ENCODE data around the gene REXO4.

Gene REXO4

DNA sequence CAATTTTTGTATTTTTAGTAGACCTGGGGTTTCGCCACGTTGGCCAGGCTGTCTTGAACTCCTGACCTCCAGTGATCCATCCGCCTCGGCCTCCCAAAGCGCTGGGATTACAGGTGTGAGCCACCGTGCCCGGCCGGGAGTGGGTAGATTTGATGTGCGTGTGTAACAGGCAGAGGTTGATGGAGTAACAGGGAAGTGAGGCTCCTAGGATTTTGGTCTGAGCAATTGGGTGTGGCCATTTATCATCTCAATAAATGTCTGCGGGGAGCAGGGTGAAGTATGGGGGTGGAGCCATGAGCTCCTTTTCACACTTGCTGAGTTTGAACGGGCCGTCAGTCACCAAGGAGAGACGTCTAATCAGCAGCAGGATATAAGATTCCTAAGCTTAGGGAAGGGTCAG, 1.2 kb upstream of the REXO4 start:
- Histone ChIP-seq H3K4me1 (ENCODE audit: control insufficient read depth in 1 of 2, insufficient read depth in 2 of 2, low read length in 2 of 2) (peaks cover 0 to 31% of the 10 kb centered on the region in 2 donors), H3K27me3 (ENCODE audit: low read depth, low read length) (no peaks in the 10 kb centered on the region), H3K27ac (ENCODE audit: low read length) (no peak overlapping the region), H3K4me3 (ENCODE audit: low read depth in 1 of 2, low read length in 2 of 2) (peak overlapping the region in 1 of 2 donors; percentile 95), H3K9me3 (ENCODE audit: control insufficient read depth in 1 of 2, low read length in 2 of 2) (no peaks in the 10 kb centered on the region), H3K36me3 (ENCODE audit: control insufficient read depth in 1 of 2, insufficient read depth in 2 of 2, low read length in 2 of 2) (peaks cover 8 to 12% of the 10 kb centered on the region in 2 donors)

- Histone ChIP-seq H3K36me3 (ENCODE audit: control insufficient read depth in 1 of 2, insufficient read depth in 2 of 2, low read length in 2 of 2) (peaks cover 40 to 42% of the 10 kb centered on the region in 2 donors), H3K27ac (ENCODE audit: low read length) (no peak overlapping the region), H3K4me1 (ENCODE audit: control insufficient read depth in 1 of 2, insufficient read depth in 2 of 2, low read length in 2 of 2) (peaks cover 0 to 36% of the 10 kb centered on the region in 2 donors), H3K4me3 (ENCODE audit: low read depth in 1 of 2, low read length in 2 of 2) (no peak overlapping the region), H3K9me3 (ENCODE audit: control insufficient read depth in 1 of 2, low read length in 2 of 2) (no peaks in the 10 kb centered on the region), H3K27me3 (ENCODE audit: low read depth, low read length) (no peaks in the 10 kb centered on the region)
Observed at GRCh38 chr9:133415170-133415569, 2.6 kb downstream of the REXO4 start.

GRCh38 chr9:133408042-133408441, 9.8 kb downstream of the REXO4 start:
- H3K27ac ChIP-seq (ENCODE audit: low read length) = no peak overlapping the region
- no peaks in the 10 kb centered on the region for H3K4me1 ChIP-seq (ENCODE audit: control insufficient read depth in 1 of 2, insufficient read depth in 2 of 2, low read length in 2 of 2)
- H3K9me3 ChIP-seq (ENCODE audit: control insufficient read depth in 1 of 2, low read length in 2 of 2) = no peaks in the 10 kb centered on the region
- no peak overlapping the region for H3K4me3 ChIP-seq (ENCODE audit: low read depth in 1 of 2, low read length in 2 of 2)
- H3K36me3 ChIP-seq (ENCODE audit: control insufficient read depth in 1 of 2, insufficient read depth in 2 of 2, low read length in 2 of 2) = peaks cover 44 to 77% of the 10 kb centered on the region in 2 donors
- no peaks in the 10 kb centered on the region for H3K27me3 ChIP-seq (ENCODE audit: low read depth, low read length)

DNA sequence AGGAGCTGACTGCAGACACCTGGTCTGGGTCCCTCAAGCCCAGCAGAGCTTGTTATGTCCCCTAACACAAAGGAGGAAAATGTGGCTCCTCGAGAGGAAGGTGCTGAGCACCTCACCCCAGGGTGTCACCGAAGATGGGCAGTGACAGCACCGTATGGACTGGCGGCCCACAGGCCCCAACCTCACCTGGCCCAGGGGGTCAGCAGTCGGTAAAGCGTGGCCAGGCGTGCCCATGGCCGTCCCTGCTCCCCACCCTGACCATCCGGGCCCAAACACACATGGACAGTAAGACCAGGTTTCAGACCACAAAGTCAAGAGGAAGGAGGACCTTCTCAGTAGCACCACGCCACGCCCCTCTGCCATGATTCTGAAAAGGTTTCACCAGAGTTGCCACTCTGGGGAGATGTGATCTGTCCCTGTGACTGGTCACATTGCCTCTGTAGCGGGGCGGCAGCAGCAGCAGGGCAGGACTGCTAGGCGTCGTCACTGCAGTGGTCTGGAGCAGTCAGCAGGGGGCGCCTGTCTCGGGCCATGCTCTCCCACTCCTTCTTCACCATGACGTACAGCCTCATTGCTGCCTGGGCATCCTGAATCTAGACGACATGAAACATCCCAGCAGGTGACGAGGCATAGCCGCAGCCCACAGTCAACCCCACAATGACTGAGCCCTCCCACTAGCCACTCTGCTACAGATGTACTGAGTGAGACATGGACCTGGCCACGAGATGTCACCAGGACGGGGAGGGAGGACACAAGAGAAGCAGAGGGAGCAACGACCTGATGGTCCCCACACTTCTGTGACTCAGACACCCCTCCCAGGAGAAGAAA, 11.1 kb downstream of the REXO4 start:
- Histone ChIP-seq H3K27ac (ENCODE audit: low read length) (no peak overlapping the region), H3K36me3 (ENCODE audit: control insufficient read depth in 1 of 2, insufficient read depth in 2 of 2, low read length in 2 of 2) (peaks cover 35 to 74% of the 10 kb centered on the region in 2 donors), H3K27me3 (ENCODE audit: low read depth, low read length) (no peaks in the 10 kb centered on the region), H3K4me1 (ENCODE audit: control insufficient read depth in 1 of 2, insufficient read depth in 2 of 2, low read length in 2 of 2) (no peaks in the 10 kb centered on the region), H3K4me3 (ENCODE audit: low read depth in 1 of 2, low read length in 2 of 2) (no peak overlapping the region), H3K9me3 (ENCODE audit: control insufficient read depth in 1 of 2, low read length in 2 of 2) (no peaks in the 10 kb centered on the region)

GRCh38 chr9:133405508-133406438, 12.0 kb downstream of the REXO4 start:
- no peaks in the 10 kb centered on the region for H3K27me3 ChIP-seq (ENCODE audit: low read depth, low read length)
- H3K36me3 ChIP-seq (ENCODE audit: control insufficient read depth in 1 of 2, insufficient read depth in 2 of 2, low read length in 2 of 2) = peaks cover 30 to 68% of the 10 kb centered on the region in 2 donors
- H3K4me3 ChIP-seq (ENCODE audit: low read depth in 1 of 2, low read length in 2 of 2) = no peak overlapping the region
- no peaks in the 10 kb centered on the region for H3K9me3 ChIP-seq (ENCODE audit: control insufficient read depth in 1 of 2, low read length in 2 of 2)
- no peak overlapping the region for H3K27ac ChIP-seq (ENCODE audit: low read length)
- no peaks in the 10 kb centered on the region for H3K4me1 ChIP-seq (ENCODE audit: control insufficient read depth in 1 of 2, insufficient read depth in 2 of 2, low read length in 2 of 2)

- Histone ChIP-seq H3K27ac (ENCODE audit: low read length) (no peak overlapping the region), H3K4me3 (ENCODE audit: low read depth in 1 of 2, low read length in 2 of 2) (no peak overlapping the region), H3K4me1 (ENCODE audit: control insufficient read depth in 1 of 2, insufficient read depth in 2 of 2, low read length in 2 of 2) (no peaks in the 10 kb centered on the region), H3K9me3 (ENCODE audit: control insufficient read depth in 1 of 2, low read length in 2 of 2) (no peaks in the 10 kb centered on the region), H3K36me3 (ENCODE audit: control insufficient read depth in 1 of 2, insufficient read depth in 2 of 2, low read length in 2 of 2) (peaks cover 20 to 55% of the 10 kb centered on the region in 2 donors), H3K27me3 (ENCODE audit: low read depth, low read length) (no peaks in the 10 kb centered on the region)
Observed at GRCh38 chr9:133404454-133405002, 13.3 kb downstream of the REXO4 start.

- Histone ChIP-seq H3K4me3 (ENCODE audit: low read depth in 1 of 2, low read length in 2 of 2) (no peak overlapping the region), H3K27ac (ENCODE audit: low read length) (no peak overlapping the region), H3K4me1 (ENCODE audit: control insufficient read depth in 1 of 2, insufficient read depth in 2 of 2, low read length in 2 of 2) (no peaks in the 10 kb centered on the region), H3K27me3 (ENCODE audit: low read depth, low read length) (no peaks in the 10 kb centered on the region), H3K36me3 (ENCODE audit: control insufficient read depth in 1 of 2, insufficient read depth in 2 of 2, low read length in 2 of 2) (peaks cover 15 to 53% of the 10 kb centered on the region in 2 donors), H3K9me3 (ENCODE audit: control insufficient read depth in 1 of 2, low read length in 2 of 2) (no peaks in the 10 kb centered on the region)
Observed at GRCh38 chr9:133403766-133404453, 13.9 kb downstream of the REXO4 start.

DNA sequence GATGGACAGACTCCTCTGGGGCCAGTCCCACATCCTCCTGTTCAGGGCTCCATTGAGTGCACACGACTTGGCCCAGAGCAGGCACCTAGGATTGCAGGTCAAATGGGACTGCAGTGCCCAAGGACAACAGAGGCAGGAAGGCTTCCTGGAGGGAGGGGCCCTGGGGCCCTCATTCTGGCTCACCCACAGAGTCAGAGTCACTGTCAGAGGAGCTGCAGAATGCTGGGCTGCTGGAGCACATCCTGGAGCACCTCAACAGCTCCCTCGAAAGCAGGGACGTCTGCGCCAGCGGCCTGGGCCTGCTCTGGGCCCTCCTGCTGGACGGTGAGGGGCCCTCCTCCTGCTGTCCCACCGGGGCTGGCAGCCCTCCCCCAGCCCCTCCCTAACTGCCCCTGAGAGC, 15.1 kb downstream of the REXO4 start:
- Histone ChIP-seq H3K4me1 (ENCODE audit: control insufficient read depth in 1 of 2, insufficient read depth in 2 of 2, low read length in 2 of 2) (no peaks in the 10 kb centered on the region), H3K27me3 (ENCODE audit: low read depth, low read length) (no peaks in the 10 kb centered on the region), H3K4me3 (ENCODE audit: low read depth in 1 of 2, low read length in 2 of 2) (no peak overlapping the region), H3K36me3 (ENCODE audit: control insufficient read depth in 1 of 2, insufficient read depth in 2 of 2, low read length in 2 of 2) (peaks cover 11 to 42% of the 10 kb centered on the region in 2 donors), H3K27ac (ENCODE audit: low read length) (no peak overlapping the region), H3K9me3 (ENCODE audit: control insufficient read depth in 1 of 2, low read length in 2 of 2) (no peaks in the 10 kb centered on the region)

DNA sequence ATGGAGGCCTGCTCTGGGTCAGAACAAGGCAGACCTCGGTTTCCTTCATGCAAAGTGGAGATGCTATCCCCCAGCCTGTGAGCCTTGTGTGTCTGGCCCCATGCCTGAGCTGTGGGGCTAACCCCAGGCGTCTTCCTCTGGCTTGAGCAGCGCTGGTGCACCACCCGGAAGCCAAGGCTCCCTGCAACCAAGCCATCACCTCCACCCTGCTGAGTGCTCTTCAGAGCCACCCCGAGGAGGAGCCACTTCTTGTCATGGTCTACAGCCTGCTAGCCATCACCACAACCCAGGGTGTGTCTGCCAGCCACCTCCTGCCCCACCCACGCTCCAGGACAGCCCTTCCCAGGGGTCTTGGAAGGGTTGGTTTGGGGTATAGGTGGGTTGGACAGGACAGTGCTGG, 16.2 kb downstream of the REXO4 start:
- Histone ChIP-seq H3K36me3 (ENCODE audit: control insufficient read depth in 1 of 2, insufficient read depth in 2 of 2, low read length in 2 of 2) (peaks cover 4 to 31% of the 10 kb centered on the region in 2 donors), H3K4me1 (ENCODE audit: control insufficient read depth in 1 of 2, insufficient read depth in 2 of 2, low read length in 2 of 2) (no peaks in the 10 kb centered on the region), H3K9me3 (ENCODE audit: control insufficient read depth in 1 of 2, low read length in 2 of 2) (no peaks in the 10 kb centered on the region), H3K4me3 (ENCODE audit: low read depth in 1 of 2, low read length in 2 of 2) (no peak overlapping the region), H3K27me3 (ENCODE audit: low read depth, low read length) (no peaks in the 10 kb centered on the region), H3K27ac (ENCODE audit: low read length) (no peak overlapping the region)

- no peaks in the 10 kb centered on the region for H3K4me1 ChIP-seq (ENCODE audit: control insufficient read depth in 1 of 2, insufficient read depth in 2 of 2, low read length in 2 of 2)
- H3K4me3 ChIP-seq (ENCODE audit: low read depth in 1 of 2, low read length in 2 of 2) = no peak overlapping the region
- H3K9me3 ChIP-seq (ENCODE audit: control insufficient read depth in 1 of 2, low read length in 2 of 2) = no peaks in the 10 kb centered on the region
- no peaks in the 10 kb centered on the region for H3K27me3 ChIP-seq (ENCODE audit: low read depth, low read length)
- H3K27ac ChIP-seq (ENCODE audit: low read length) = no peak overlapping the region
- H3K36me3 ChIP-seq (ENCODE audit: control insufficient read depth in 1 of 2, insufficient read depth in 2 of 2, low read length in 2 of 2) = peaks cover 0 to 18% of the 10 kb centered on the region in 2 donors
Observed at GRCh38 chr9:133400292-133400691, 17.5 kb downstream of the REXO4 start.

All from muscle layer of duodenum (tissue), 2 donors.